PC-3 (cell line): Measurements from ENCODE around the gene DIAPH1.

Source experiments
- EZH2 ChIP-seq: fragments of 300-600 bp; sonication (generic); IDR thresholded peaks from one replicate; pipeline ENCODE4 v1.6.1; 2017; ENCODE audit warnings: antibody characterized with exemption, mild to moderate bottlenecking, low read length; ENCODE audit not compliant: unreplicated experiment
- TF ChIP-seq, protein P1 (sequence below): fragments of 300-600 bp; sonication (generic); conservative IDR thresholded peaks from 2 replicates; pipeline ENCODE4 v1.5.1; 2017; ENCODE audit warnings: antibody characterized with exemption, low read depth, mild to moderate bottlenecking, low read length

DNA sequence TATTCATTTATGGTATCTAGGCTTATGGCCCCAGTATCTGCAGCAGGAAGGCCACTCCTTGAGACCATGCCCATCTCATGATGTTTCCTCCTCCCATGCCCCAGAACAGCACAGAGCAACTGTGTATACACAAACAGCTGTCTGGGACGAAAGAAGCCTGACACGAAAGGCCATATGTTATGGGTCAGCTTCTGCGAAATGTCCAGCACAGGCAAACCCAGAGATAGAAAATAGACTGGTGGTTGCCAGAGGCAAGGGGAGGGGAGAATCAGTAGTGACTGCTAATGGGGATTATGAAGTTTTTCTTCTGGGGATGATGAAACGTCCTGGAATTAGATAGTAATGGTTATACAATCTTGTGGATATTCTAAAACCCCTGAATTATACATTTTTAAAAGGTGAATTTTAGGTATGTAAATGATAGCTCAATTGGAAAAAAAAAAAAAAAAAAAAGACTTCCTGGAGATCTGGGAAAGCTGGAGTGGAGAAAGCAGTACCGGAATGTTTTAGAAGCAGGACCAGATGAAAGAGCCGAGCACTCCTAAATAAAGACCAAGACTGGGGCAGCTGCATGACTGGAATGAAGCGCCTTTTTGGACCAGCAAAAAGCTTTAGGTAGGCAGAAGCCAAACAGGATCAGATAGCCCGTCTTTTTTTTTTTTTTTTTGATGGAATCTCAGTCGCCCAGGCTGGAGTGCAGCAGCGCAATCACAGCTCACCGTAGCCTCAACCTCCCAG lies 100.8 kb downstream of the DIAPH1 start:
- no peak for TF ChIP-seq EZH2
- TF ChIP-seq, protein P1, sequence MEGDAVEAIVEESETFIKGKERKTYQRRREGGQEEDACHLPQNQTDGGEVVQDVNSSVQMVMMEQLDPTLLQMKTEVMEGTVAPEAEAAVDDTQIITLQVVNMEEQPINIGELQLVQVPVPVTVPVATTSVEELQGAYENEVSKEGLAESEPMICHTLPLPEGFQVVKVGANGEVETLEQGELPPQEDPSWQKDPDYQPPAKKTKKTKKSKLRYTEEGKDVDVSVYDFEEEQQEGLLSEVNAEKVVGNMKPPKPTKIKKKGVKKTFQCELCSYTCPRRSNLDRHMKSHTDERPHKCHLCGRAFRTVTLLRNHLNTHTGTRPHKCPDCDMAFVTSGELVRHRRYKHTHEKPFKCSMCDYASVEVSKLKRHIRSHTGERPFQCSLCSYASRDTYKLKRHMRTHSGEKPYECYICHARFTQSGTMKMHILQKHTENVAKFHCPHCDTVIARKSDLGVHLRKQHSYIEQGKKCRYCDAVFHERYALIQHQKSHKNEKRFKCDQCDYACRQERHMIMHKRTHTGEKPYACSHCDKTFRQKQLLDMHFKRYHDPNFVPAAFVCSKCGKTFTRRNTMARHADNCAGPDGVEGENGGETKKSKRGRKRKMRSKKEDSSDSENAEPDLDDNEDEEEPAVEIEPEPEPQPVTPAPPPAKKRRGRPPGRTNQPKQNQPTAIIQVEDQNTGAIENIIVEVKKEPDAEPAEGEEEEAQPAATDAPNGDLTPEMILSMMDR = no peak
